Astrocyte (in vitro differentiated cells and primary cell): ENCODE data around the gene HOXA5.

Experiments used
- EZH2 ChIP-seq: IDR thresholded peaks from 2 replicates; pipeline ENCODE4 v1.6.1; 2012; ENCODE audit warnings: mild to moderate bottlenecking, low read length, inconsistent platforms; ENCODE audit not compliant: insufficient read depth
- TF ChIP-seq, protein P1 (sequence below): IDR thresholded peaks from 2 replicates; pipeline ENCODE4 v1.5.1; 2011; ENCODE audit warnings: low read depth, mild to moderate bottlenecking, inconsistent platforms, low read length, moderate library complexity; ENCODE audit not compliant: insufficient read depth

- TF ChIP-seq, protein P1, sequence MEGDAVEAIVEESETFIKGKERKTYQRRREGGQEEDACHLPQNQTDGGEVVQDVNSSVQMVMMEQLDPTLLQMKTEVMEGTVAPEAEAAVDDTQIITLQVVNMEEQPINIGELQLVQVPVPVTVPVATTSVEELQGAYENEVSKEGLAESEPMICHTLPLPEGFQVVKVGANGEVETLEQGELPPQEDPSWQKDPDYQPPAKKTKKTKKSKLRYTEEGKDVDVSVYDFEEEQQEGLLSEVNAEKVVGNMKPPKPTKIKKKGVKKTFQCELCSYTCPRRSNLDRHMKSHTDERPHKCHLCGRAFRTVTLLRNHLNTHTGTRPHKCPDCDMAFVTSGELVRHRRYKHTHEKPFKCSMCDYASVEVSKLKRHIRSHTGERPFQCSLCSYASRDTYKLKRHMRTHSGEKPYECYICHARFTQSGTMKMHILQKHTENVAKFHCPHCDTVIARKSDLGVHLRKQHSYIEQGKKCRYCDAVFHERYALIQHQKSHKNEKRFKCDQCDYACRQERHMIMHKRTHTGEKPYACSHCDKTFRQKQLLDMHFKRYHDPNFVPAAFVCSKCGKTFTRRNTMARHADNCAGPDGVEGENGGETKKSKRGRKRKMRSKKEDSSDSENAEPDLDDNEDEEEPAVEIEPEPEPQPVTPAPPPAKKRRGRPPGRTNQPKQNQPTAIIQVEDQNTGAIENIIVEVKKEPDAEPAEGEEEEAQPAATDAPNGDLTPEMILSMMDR = no peak
- TF ChIP-seq EZH2 = no peak
Measured at GRCh38 chr7:27100694-27101170, 42.7 kb downstream of the HOXA5 start.
